H1 (cell line): ENCODE data around the gene CYB5R3. TPM values are rescaled to one million over a fixed set of nuclear protein-coding genes. Genes with fewer than 3 reads are reported as not detected.

Experiments used
- CTBP2 ChIP-seq: IDR thresholded peaks from 2 replicates; pipeline ENCODE4 v1.7.0; 2011; ENCODE audit warnings: borderline replicate concordance, mild to moderate bottlenecking, moderate library complexity, mixed read lengths, low read length; ENCODE audit not compliant: insufficient read depth, insufficient read length
- EZH2 ChIP-seq: fragments of 200-600 bp; sonication (generic); IDR thresholded peaks from 2 replicates; pipeline ENCODE4 v1.7.1; 2012; ENCODE audit warnings: low read depth, mild to moderate bottlenecking, moderate library complexity, low read length, inconsistent platforms; ENCODE audit not compliant: severe bottlenecking
- RXRA ChIP-seq: IDR thresholded peaks from 2 replicates; pipeline ENCODE4 v1.6.1; 2011; ENCODE audit warnings: low read depth, mild to moderate bottlenecking, low read length, moderate library complexity; ENCODE audit not compliant: insufficient read depth
- SIRT6 ChIP-seq: IDR thresholded peaks from one replicate; pipeline ENCODE4 v1.7.1; 2012; ENCODE audit warnings: low read length, inconsistent platforms
- polyA plus RNA-seq, 7 experiments: library from polyadenylated mRNA; depleted of rRNA in 3 of 7; stranded (reverse) in 5 of 7; unstranded in 2 of 7; fragments of >200 nt in 5 of 7; fragments of 200-250 nt in 2 of 7; gene quantifications; 1 replicate in 5 of 7; 2 replicates in 1 of 7; 4 replicates in 1 of 7; pipeline versions ENCODE4 v1.2.1 to v1.2.3, GENCODE V29; 2011 to 2013; ENCODE audit warnings: missing spikeins in 2 of 7, mixed read lengths in 2 of 7
- total RNA-seq: library from RNA; stranded (reverse); fragmentation: NEBNext Ultra II Directional; extraction: Animal tissue kit (Norgen Biotek cat#: 25700); gene quantifications from 2 replicates; pipeline ENCODE4 v1.2.1, GENCODE V29; 2021

Gene CYB5R3
- total and polyA plus RNA-seq, 2 of the 8 experiments (the other 6 are each of a cell fraction or from before 2014, with no cell fraction given) = 75.3 to 113 TPM

DNA sequence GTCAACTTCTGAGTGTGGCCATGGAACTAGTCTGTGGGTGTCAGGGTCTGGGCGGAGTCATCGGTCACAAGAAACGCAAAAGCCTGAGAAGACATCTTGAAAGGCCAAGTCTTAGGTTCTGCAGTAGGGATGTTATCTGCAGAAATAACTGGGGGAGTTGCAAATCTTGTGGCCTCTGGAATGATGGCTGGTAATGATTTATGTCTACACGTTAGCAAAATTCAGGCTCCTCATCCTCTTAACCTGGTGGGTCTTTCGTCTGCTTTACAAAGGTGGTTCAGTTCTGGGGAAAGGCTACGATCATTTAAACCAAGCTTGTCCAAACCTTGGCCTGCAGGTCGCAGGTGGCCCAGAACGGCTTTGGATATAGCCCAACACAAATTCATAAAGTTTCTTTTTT is 7.4 kb upstream of the CYB5R3 start (continued):
- no peak for TF ChIP-seq CTBP2
- TF ChIP-seq RXRA = no peak
- no peak for TF ChIP-seq EZH2
- no peak for TF ChIP-seq SIRT6
- TF ChIP-seq, all 59 proteins: peak for 0
